GM19328 (cell line): ENCODE data around the gene GKN2.
"Not testable (repeated sequence)": the region's sequence is repeated elsewhere in the genome, so short reads cannot be mapped to it uniquely, and the experiment has no call there.

Experiments
- ATAC-seq: cut with Tn5 transposase; IDR thresholded peaks from one replicate; pipeline ENCODE4 v1.9.1; 2021; ENCODE audit warnings: mild to moderate bottlenecking, moderate library complexity; ENCODE audit not compliant: unreplicated experiment

The GKN2 gene

GRCh38 chr2:68920481-68921170, 32.1 kb downstream of the GKN2 start:
- no peak for ATAC-seq

- ATAC-seq: no peak
Observed at GRCh38 chr2:68918497-68918896, 34.2 kb downstream of the GKN2 start.

DNA sequence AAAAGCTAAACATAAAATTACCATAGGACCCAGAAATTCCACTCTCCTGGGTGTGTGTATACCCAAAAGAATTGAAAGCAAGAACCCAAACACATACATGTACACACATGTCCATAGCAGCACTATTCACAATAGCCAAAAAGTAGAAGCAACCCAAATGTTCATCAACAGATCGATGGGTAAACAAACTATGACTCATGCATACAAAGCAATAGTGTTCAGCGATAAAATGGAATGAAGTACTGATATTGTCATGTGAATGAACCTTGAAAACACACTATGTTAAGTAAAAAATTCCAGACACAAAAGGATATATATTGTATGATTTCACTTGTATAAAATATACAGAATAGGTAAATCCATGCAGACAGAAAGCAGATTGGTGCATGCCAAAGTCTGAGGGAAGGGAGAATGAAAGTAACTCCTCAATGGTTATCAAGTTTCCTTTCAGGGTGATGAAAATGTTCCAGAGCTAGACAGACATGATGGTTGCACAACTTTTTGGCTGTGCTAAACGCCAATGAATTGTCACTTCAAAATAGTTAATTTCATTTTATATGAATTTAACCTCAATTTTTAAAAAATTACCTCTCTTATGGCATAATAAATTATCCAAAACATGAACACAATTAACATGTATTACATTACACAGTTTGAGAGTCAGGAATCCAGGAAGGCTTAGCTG, 35.5 kb downstream of the GKN2 start:
- no peak for ATAC-seq

DNA sequence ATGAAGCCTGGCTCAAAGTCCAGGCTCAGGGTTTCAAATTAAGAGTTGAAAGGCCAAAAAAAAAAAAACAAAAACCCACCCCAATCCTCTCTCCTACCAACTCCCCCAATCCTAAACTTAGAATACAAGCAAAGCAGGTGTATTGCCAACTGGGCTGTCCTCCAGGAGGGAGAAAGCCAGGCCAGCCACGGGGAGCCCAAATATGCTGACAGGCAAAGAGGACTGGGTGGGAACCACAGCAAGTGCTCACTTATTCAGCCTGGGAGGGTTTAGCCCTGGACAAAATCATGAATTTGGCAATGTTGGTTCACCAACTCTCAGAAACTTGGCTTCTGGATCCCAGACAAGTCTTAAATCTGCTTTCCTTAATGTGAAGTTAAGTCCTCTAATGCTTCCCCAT, 36.5 kb downstream of the GKN2 start:
- no peak for ATAC-seq

GRCh38 chr2:68915393-68915792, 37.3 kb downstream of the GKN2 start:
- no peak for ATAC-seq

DNA sequence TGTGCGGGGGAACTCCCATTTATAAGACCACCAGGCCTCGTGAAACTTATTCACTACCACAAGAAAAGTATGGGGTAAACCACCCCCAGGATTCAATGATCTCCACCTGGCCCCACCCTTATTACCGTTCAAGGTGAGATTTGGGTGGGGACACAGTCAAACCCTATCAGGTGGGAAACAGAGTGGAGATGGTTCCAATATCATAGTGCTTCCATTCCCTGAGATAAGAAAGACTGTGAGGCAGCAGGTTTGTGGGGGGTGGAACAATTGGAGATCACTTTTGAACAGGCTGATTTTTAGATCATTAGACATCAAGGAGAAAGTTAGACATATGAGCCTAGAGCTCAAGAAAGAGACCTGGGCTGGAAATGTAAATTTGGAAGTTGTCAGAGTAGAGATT, 39.3 kb downstream of the GKN2 start:
- no peak for ATAC-seq

DNA sequence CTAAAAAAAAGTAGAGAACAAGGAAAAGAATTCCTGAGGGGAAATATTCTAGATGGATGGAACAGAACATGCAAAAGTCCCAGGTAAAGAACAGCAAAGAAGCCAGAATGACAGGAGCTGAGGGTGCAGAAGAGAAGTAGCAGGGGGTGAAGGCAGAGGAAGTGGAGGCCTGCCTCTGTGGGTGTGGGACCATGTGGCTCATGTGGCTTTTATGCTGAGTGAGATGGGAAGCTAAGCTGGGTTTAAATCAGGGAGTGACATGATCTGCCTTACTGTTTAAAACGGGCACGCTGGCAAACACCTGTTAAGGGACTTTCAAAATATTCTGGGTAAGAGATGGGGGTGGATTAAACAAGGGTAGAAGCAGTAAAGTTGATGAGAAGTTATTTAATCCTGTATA, 40.0 kb downstream of the GKN2 start:
- no peak for ATAC-seq

DNA sequence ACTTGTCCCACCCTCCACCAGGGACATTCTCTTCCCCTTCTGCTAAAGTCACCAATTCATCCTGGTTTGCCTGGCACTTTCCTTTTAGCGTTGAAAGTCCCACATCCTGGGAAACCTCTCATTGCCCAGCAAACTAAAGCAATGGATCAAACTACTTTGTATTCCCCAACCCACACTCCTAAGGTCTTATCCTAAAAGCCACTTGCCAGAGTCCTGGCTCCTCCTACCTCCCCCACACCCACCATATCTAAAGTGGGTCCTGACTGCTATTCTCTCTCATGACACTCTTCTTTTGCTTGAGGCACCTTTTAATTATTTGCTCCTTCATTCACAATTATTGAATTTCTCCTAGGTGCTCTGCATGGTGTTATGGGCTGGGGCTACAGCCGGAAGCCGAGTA, 40.6 kb downstream of the GKN2 start:
- no peak for ATAC-seq

DNA sequence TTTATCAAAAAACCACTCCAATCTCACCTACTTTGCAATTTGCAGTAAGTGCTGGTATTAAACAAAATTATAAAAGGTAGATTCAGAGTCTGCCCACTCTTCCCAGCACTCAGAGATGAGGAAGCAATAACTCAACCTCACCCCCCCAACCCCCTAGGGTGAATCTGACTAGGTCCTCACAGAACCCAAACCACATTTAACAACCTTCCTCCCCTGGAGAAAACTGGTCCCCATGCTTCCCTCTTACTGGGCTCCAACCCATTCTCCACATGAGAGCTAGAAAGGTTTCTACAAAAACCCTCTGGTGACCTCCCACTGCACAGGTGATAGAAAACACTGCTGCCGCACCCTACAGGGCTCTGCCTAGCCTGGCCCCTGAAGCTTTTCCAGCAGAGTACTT, 41.0 kb downstream of the GKN2 start:
- ATAC-seq: no peak

DNA sequence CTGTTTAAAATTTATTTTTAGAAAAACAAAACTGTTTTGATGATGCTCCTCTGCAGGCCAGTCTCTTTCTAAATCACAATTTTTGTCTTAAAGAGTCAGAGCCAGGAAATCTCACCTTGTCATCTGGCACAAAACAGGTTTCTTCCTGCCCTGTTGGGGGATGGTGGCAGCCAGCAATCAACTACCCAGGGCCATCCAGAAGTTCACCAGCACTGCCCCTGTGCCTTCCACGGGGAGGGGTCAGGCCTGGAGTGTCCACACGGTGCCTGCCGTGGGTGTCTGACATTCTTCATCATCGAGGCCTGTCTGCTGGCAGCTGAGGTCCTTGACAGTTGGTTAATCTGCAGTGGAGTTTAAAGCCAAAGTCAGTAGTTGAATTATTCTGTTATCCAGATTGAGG, 41.4 kb downstream of the GKN2 start:
- no peak for ATAC-seq

DNA sequence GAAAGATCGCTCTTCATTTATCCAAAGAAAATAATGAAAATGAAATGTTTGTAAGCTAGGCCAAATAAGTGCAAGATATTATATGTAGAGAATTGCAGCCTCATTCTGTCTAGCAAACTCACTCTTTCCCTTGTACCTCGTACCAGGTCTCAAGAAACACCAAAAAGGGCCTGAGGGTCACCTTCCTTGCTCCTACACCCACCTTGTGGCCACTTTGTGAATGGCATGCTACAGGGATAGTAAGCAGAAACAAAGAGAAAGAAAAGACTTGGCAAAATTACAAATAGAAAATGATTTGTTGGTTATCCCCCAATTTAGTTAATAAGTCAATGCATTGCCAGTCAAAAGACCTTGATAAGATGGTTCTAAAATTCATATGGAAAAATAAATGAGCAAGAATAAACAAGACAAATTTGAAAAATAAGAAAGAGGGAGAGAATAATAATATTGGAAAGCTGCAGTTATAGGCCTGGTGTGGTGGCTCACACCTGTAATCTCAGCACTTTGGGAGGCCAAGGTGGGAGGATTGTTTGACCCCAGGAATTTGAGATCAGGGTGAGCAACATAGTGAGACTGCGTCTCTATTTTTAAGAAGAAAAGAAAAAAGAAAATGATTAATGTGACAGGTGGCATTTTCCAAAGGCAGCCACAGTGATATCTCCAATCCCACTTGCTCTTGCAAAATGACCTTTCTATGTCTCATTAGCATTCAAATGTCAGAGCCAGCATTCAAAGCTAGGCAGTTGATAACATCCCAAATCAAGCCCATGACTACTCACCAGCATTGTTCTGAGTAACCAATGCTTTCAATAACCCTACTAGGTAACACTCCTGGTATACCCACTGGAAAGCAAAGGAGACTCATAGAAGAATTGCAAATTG, 42.7 kb downstream of the GKN2 start:
- no peak for ATAC-seq

- ATAC-seq: peak; percentile 96
Observed at GRCh38 chr2:68908392-68908970, 44.2 kb downstream of the GKN2 start.

GRCh38 chr2:68907920-68908253, 44.8 kb downstream of the GKN2 start:
- peak; percentile 22 for ATAC-seq

- no peak for ATAC-seq
Observed at GRCh38 chr2:68907232-68907919, 45.3 kb downstream of the GKN2 start.

DNA sequence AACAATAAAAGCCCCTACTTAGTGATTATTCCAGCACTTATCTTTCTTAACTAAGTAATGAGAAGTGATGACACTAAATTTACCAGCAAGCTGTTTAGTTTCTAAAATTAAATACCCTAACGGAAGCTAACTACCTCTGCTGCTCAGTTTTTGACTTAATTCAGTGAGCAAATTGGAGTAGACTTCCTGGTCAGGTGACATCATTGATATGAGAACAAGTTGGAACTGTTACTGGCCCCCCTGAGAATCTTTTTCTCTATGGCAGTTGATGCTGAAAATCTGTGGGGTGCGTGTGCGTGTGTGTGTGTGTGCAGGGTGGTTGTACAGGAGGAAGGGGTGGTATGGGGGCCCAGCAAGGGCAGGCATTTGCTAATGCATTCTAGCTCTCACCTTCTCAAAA, 46.0 kb downstream of the GKN2 start:
- no peak for ATAC-seq

GRCh38 chr2:68905116-68905515, 47.6 kb downstream of the GKN2 start:
- ATAC-seq: no peak

DNA sequence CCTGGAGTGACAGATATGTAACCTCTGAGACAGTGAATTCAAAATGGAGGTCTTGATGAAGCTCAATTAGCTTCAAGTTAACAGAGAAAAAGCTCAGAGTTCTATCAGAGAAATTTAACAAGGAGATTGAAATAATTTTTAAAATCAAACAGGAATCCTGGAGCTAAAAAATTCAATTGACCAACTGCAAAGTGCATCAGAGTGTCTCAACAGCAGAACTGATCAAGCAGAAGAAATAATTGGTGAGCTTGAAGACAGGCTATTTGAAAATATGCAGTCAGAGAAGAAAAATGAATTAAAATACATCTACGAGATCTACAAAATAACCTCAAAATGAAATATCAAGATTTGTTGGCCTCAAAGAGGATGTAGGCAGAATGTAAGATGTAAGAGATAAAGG, 51.1 kb downstream of the GKN2 start:
- no peak for ATAC-seq

DNA sequence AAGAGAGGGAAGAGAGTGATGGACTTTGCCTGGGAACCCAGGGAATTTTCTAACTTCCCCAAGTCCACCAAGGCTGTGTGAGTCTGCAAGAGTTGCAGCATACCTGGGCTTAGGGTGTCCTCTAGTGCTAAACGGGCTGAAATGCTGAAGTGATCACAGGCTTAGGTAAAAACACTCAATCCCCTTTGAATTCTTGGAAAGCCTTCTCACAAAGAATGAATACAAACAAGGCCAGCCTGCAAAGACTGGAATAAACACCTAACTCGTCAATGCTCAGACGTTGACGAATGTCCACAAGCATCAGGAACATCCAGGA, 51.5 kb downstream of the GKN2 start:
- no peak for ATAC-seq

DNA sequence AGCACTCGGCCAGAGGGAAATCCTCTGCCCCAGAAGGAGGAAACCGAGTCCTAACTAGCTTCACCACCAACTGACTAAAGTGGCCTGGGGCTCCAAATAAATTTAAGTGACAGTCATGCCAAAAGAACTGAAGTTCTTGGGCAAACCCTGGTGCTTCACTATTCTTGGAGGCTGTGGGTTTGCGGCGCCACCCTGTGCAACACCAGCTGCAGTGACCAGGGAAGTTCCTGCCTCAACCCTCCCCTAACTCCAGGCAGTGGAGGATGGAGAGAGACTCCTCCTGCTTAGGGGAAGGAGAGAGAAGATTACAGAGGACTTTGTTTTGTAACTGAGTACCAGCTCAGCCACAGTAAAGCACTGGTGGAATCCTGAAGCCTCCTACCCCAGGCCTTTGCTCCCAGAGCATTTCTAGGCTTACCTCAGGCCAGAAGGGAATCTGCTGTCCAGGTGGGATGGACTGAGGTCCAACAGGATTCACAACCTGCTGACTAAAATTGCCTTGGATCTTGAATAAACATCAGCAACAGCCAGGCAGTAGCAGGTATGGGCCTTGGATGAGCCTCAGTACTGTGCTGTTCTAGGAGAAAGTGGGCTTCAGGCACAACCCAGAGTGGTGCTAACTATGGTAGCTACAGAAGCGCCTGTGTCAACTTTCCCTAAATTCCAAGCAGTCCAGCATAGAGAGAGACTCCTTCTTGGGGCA, 52.0 kb downstream of the GKN2 start:
- ATAC-seq: no peak

DNA sequence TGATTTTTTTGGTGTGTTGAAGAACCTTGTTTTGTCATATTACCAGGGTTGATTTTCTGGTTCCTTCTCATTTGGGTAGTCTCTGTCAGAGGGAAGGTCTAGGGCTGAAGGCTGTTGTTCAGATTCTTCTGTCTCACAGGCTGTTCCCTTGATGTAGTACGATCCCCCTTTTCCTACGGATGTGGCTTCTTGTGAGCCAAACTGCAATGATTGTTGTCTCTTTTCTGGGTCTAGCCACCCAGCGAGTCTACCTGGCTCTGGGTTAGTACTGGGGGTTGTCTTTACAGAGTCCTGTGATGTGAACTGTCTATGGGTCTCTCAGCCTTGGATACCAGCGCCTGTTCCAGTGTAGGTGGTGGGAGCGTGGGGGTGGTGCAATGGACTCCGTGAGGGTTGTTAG, 56.7 kb downstream of the GKN2 start:
- not testable (repeated sequence) for ATAC-seq
